Pancreas (tissue), 10 donors: ENCODE measurements around the gene SNTG2. TPM values are rescaled to one million over a fixed set of nuclear protein-coding genes. Genes with fewer than 3 reads are reported as not detected.

Experiments
- ATAC-seq, 4 donors: fragments of 200-7000 bp; cut with Tn5 transposase; one replicate each; pipeline versions ENCODE4 v1.8.0 to v1.9.1; 2020; ENCODE audit warnings: mild to moderate bottlenecking in 4 of 4, moderate library complexity in 4 of 4
- DNase-seq, 6 donors: peaks; one replicate each; pipeline ENCODE4 v3.0.0-alpha.2; 2020
- FAIRE-seq: peaks from 2 replicates; lab custom pipeline; 2012; peaks lifted over from hg19 to GRCh38; lab: Jason Lieb, UNC
- H3K27ac ChIP-seq, 4 donors: fragments of 200-600 bp; sonication (generic); 1 replicate in 3 of 4; 2 replicates in 1 of 4; pipeline versions ENCODE4 v1.5.0 to v1.8.0; 2020
- H3K27me3 ChIP-seq, 4 donors: fragments of 200-600 bp; one replicate each; pipeline ENCODE4 v1.8.0; 2021
- H3K36me3 ChIP-seq, 3 donors: fragments of 200-600 bp; sonication (generic) in 1 of 3; one replicate each; pipeline versions ENCODE4 v1.5.0 to v1.8.0; 2020 to 2021
- H3K4me1 ChIP-seq, 3 donors: fragments of 200-600 bp; one replicate each; pipeline ENCODE4 v1.8.0; 2021
- H3K4me3 ChIP-seq, 4 donors: fragments of 200-600 bp; sonication (generic) in 2 of 4; one replicate each; pipeline versions ENCODE4 v1.5.0 to v1.8.0; 2020 to 2021
- H3K9me3 ChIP-seq, 4 donors: fragments of 200-600 bp; one replicate each; pipeline ENCODE4 v1.8.0; 2021
- WGBS, 2 donors: extraction: QIAGEN DNeasy Blood & Tissue Kit; methylation state at CpG; one replicate each; pipeline ENCODE4 v1.1.7; 2013; 5-methylcytosine and 5-hydroxymethylcytosine counted together
- intact Hi-C, 3 donors: fragments of 100-400 bp; cut with DNase I; formaldehyde crosslinking; loops; one replicate each; pipeline versions ENCODE4 v1.11.1 to v1.14.2; 2022
- polyA plus RNA-seq, 2 donors: library from polyadenylated mRNA; stranded (reverse); fragments of 200-250 nt; gene quantifications; one replicate each; pipeline ENCODE4 v1.2.3, GENCODE V29; 2013
- total RNA-seq, 6 donors: library from RNA; stranded (reverse); fragmentation: NEBNext Ultra II Directional in 4 of 6; extraction: Animal tissue kit (Norgen Biotek cat#: 25700) in 4 of 6; gene quantifications; one replicate each; pipeline versions ENCODE4 v1.2.1 to v1.2.4, GENCODE V29; 2021 to 2023
- TF ChIP-seq, protein P1 (sequence below), 4 donors: fragments of 200-600 bp; sonication (generic) in 3 of 4; IDR thresholded peaks; one replicate each; pipeline versions ENCODE4 v1.5.0 to v1.8.0; 2021; ENCODE audit warnings: antibody characterized with exemption in 4 of 4
- donor health status: healthy with polysubstance abuse.
- donor health status: DM: no; HTN: no; CAD: no; lungs with moderate emphysema.
- donor health status: DM: no; HTN: no; CAD: no.
- donor health status: control.
- donor health status: control.
- donor health status: Bipolar disorder and iron deficiency.
- donor health status: DM: yes; HTN: yes; CAD: no.
- donor health status: DM: no; HTN: no; CAD: no.
- donor health status: DM: no; HTN: no; CAD: no.
- donor health status: DM: yes; HTN: yes; CAD: no.

SNTG2 gene
- total and polyA plus RNA-seq, 8 donors: 1.4 to 19.2 (median 4.6) TPM

DNA sequence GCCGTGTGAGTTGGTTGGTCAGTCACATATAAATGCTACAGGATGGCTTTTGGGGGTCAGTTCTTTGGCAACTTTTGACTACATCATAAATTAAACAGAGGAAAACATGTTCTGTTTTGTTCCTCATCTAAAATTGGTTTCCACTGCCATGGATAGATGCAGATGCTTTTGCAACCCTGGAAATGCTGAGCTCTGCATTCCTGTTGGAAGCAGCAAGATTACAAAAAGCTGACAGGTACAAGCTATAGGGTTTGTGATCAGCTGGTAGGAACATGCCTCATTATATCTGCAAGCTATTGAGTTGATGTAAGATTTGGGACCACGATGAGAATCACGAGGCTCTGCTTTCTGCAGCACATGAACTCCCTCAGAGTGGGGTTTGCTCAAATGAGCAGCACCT, 255.2 kb downstream of the SNTG2 start:
- Histone ChIP-seq H3K4me1 (no peaks in the 10 kb centered on the region), H3K27ac (no peak overlapping the region), H3K9me3 (no peaks in the 10 kb centered on the region), H3K36me3 (no peaks in the 10 kb centered on the region), H3K27me3 (no peaks in the 10 kb centered on the region), H3K4me3 (no peak overlapping the region)
- ATAC-seq (no peak), FAIRE-seq (no peak), DNase-seq (no peak)
- TF ChIP-seq, protein P1, sequence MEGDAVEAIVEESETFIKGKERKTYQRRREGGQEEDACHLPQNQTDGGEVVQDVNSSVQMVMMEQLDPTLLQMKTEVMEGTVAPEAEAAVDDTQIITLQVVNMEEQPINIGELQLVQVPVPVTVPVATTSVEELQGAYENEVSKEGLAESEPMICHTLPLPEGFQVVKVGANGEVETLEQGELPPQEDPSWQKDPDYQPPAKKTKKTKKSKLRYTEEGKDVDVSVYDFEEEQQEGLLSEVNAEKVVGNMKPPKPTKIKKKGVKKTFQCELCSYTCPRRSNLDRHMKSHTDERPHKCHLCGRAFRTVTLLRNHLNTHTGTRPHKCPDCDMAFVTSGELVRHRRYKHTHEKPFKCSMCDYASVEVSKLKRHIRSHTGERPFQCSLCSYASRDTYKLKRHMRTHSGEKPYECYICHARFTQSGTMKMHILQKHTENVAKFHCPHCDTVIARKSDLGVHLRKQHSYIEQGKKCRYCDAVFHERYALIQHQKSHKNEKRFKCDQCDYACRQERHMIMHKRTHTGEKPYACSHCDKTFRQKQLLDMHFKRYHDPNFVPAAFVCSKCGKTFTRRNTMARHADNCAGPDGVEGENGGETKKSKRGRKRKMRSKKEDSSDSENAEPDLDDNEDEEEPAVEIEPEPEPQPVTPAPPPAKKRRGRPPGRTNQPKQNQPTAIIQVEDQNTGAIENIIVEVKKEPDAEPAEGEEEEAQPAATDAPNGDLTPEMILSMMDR (IDR thresholded peaks at IDR 0.05): no peak
- intact Hi-C loops: no loop called here
- 64 to 77% methylated on average over 3 of the region's 3 CpGs for WGBS, 2 donors

DNA sequence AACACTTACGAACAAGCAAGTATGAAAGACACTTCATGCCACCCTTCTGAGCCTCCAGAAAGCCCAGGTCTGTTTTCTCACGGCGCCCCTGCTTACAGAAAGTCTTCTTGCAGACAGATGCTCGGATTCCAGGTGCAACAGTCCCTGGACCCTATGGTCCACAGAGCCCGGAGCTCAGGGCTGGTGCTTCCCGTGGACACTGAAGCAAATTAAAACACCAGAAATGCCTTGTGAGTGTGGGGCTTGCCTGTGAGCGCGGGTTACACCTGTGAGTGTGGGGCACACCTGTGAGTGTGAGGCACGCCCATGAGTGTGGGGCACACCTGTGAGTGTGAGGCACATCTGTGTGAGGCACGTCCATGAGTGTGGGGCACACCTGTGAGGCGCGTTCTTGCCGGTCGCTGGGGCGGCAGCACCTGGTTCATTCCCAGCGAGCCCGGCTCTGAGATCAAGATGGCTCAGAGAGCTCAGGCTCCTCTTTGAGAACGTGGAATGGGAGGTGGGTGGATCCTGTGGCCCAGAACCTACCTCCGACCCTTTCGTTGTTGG, 257.4 kb downstream of the SNTG2 start:
- 72 to 80% methylated on average over 20 of the region's 20 CpGs for WGBS, 2 donors
- FAIRE-seq (no peak), ATAC-seq (no peak)

DNA sequence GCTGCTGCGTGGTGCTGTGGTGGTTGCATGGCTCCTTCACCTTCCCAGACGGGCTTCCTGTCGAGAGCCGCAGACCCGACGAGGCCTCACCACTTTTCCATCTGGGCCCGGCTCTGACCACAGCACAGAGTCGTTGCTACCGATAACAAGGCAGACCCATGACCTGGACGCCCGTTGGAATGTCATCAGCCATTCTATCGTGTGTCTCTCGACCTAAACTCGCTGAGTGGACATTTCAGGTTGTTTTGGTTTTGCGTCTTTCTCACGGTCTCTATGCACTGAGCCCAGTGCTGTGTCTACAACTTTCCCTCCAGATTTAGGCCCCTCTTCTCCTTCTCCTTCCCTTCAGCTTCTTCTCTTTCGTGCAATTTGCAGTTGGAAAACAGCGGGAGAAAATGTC, 257.9 kb downstream of the SNTG2 start:
- Histone ChIP-seq H3K9me3 (no peaks in the 10 kb centered on the region), H3K4me1 (no peaks in the 10 kb centered on the region), H3K27ac (no peak overlapping the region), H3K4me3 (no peak overlapping the region), H3K27me3 (no peaks in the 10 kb centered on the region), H3K36me3 (no peaks in the 10 kb centered on the region)
- 80 to 84% methylated on average over 18 of the region's 18 CpGs for WGBS, 2 donors
- intact Hi-C loops: no loop called here
- TF ChIP-seq, protein P1 (IDR thresholded peaks at IDR 0.05): no peak
- ATAC-seq: no peak
- no peak for DNase-seq
- FAIRE-seq: no peak

More for the DNA sequence above, 257.4 kb downstream of the SNTG2 start:
- intact Hi-C loops: no loop called here
- Histone ChIP-seq H3K36me3 (no peaks in the 10 kb centered on the region), H3K27ac (no peak overlapping the region), H3K4me1 (no peaks in the 10 kb centered on the region), H3K4me3 (no peak overlapping the region), H3K9me3 (no peaks in the 10 kb centered on the region), H3K27me3 (no peaks in the 10 kb centered on the region)
- no peak for DNase-seq
- TF ChIP-seq, protein P1 (IDR thresholded peaks at IDR 0.05): no peak

DNA sequence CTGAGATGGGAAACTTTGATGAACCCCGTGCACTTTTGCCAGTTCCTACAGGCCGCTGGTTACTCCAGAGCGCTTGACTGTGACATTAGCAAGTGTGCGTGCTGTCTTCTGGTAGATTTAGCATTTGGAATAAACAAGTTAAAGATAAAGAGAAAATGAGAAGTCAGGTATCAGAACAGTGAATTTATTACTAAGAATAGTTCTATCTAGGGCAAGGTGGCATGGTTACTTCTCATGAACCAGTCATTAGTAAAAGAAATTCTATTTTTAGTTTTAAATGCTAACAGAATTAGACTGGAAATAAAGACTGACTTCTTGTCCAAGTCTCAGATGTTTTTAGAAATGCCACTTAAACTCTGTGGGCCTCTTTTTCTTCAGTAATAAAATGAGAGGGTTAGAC, 258.6 kb downstream of the SNTG2 start:
- H3K27me3 ChIP-seq: no peaks in the 10 kb centered on the region
- no peaks in the 10 kb centered on the region for H3K4me1 ChIP-seq
- no peak for DNase-seq
- H3K9me3 ChIP-seq: no peaks in the 10 kb centered on the region
- TF ChIP-seq, protein P1 (IDR thresholded peaks at IDR 0.05): no peak
- no peak overlapping the region for H3K27ac ChIP-seq
- 81 to 87% methylated on average over 4 of the region's 4 CpGs for WGBS, 2 donors
- ATAC-seq: no peak
- no peak overlapping the region for H3K4me3 ChIP-seq
- no peak for FAIRE-seq
- H3K36me3 ChIP-seq: no peaks in the 10 kb centered on the region
- intact Hi-C loops: no loop called here

DNA sequence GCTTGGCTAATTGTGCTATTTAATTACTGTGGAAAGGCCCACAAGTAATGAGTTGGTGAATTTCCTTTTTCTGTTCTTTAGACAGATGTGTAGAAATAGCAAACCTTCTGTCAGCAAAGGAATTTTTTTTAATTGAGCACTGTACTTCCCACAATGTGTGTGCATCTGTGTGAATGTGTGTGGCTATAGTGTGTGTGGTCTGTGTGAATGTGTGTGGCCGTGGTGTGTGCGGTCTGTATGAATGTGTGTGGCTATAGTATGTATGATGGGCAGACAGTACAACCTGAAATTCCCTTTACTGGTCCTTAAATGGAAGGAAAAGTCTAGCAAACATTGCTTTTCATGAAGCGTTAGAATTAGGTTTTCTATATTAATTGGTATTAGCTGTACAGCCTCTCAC, 259.1 kb downstream of the SNTG2 start:
- FAIRE-seq (no peak), ATAC-seq (no peak), DNase-seq (no peak)
- intact Hi-C loops: no loop called here
- TF ChIP-seq, protein P1 (IDR thresholded peaks at IDR 0.05): no peak
- 82 to 88% methylated on average over 3 of the region's 3 CpGs for WGBS, 2 donors
- Histone ChIP-seq H3K27me3 (no peaks in the 10 kb centered on the region), H3K36me3 (no peaks in the 10 kb centered on the region), H3K27ac (no peak overlapping the region), H3K4me3 (no peak overlapping the region), H3K9me3 (no peaks in the 10 kb centered on the region), H3K4me1 (no peaks in the 10 kb centered on the region)
